ENCODE data around the gene LMTK3. TPM values are rescaled to one million over a fixed set of nuclear protein-coding genes. Genes with fewer than 3 reads are reported as not detected.

LMTK3 gene
- total and polyA plus RNA-seq, 7 donors, result 0.14 to 1.7 (median 0.65) TPM; not detected in 3

DNA sequence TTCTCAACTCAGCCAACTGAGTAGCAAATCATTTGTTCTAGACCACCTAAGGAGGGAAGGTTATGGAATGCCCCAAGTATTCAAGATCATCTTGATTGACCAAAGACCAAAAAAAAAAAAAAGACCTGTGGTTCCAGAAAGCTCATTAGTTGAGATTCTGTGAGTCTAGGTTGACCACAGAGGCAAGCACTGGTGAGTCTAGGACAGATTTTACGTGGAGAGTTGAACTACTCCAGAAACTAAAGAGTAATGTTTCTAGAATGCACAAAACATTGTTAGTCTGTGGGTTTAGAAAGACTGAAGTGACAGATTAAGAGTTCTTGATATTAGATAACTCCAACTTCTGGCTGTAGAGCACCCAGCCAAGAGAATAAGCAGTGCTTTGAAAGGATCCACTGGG, 46.4 kb downstream of the LMTK3 start:
- intact Hi-C loops (cut with DNase I), result loop anchor here (5.0 kb wide), 1 partner anchor 138 kb away; the partner anchor contains the start of gene EMP3
- Histone ChIP-seq H3K4me1 (peaks cover 0 to 12% (median 9%) of the 10 kb centered on the region in 4 donors), H3K27me3 (no peaks in the 10 kb centered on the region), H3K9me3 (no peaks in the 10 kb centered on the region), H3K4me3 (no peak overlapping the region), H3K36me3 (peaks cover 0 to under 1% (median under 1%) of the 10 kb centered on the region in 4 donors), H3K27ac (no peak overlapping the region)
- DNase-seq, result no peak
- WGBS, 2 donors, result 88 to 90% methylated on average over 1 of the region's 1 CpG
- TF ChIP-seq POLR2AphosphoS5 (IDR thresholded peaks at IDR 0.05) (no peak), EP300 (IDR thresholded peaks at IDR 0.05) (no peak), POLR2A (IDR thresholded peaks at IDR 0.05) (no peak)
- TF ChIP-seq, protein P1, sequence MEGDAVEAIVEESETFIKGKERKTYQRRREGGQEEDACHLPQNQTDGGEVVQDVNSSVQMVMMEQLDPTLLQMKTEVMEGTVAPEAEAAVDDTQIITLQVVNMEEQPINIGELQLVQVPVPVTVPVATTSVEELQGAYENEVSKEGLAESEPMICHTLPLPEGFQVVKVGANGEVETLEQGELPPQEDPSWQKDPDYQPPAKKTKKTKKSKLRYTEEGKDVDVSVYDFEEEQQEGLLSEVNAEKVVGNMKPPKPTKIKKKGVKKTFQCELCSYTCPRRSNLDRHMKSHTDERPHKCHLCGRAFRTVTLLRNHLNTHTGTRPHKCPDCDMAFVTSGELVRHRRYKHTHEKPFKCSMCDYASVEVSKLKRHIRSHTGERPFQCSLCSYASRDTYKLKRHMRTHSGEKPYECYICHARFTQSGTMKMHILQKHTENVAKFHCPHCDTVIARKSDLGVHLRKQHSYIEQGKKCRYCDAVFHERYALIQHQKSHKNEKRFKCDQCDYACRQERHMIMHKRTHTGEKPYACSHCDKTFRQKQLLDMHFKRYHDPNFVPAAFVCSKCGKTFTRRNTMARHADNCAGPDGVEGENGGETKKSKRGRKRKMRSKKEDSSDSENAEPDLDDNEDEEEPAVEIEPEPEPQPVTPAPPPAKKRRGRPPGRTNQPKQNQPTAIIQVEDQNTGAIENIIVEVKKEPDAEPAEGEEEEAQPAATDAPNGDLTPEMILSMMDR (IDR thresholded peaks at IDR 0.05), result no peak

DNA sequence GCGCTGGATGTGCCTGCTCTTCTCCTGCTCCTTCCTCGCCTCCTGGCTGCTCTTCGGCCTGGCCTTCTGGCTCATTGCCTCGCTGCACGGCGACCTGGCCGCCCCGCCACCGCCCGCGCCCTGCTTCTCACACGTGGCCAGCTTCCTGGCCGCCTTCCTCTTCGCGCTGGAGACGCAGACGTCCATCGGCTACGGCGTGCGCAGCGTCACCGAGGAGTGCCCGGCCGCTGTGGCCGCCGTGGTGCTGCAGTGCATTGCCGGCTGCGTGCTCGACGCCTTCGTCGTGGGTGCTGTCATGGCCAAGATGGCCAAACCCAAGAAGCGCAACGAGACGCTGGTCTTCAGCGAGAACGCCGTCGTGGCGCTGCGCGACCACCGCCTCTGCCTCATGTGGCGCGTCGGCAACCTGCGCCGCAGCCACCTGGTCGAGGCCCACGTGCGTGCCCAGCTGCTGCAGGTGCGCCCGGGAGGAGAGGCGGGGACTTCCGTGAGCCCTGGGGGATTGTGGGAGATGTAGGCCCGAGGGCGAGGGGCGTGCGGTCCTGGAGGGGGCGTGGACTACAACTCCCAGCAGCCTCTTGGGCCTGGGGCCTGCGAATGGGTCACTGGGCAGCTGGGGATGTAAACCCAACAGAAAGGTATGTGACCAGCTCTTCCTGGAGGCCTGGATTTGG, 49.5 kb downstream of the LMTK3 start:
- Histone ChIP-seq H3K9me3 (no peaks in the 10 kb centered on the region), H3K27ac (no peak overlapping the region), H3K4me1 (no peaks in the 10 kb centered on the region), H3K27me3 (no peaks in the 10 kb centered on the region), H3K4me3 (no peak overlapping the region), H3K36me3 (peaks cover 0 to 5% (median 0%) of the 10 kb centered on the region in 4 donors)
- intact Hi-C loops (cut with DNase I), result no loop called here
- no peak for DNase-seq
- 87 to 94% methylated on average over 62 of the region's 62 CpGs for WGBS, 2 donors
- TF ChIP-seq, protein P1 (IDR thresholded peaks at IDR 0.05), result no peak
- TF ChIP-seq POLR2AphosphoS5 (IDR thresholded peaks at IDR 0.05) (no peak), EP300 (IDR thresholded peaks at IDR 0.05) (no peak), POLR2A (IDR thresholded peaks at IDR 0.05) (no peak)

DNA sequence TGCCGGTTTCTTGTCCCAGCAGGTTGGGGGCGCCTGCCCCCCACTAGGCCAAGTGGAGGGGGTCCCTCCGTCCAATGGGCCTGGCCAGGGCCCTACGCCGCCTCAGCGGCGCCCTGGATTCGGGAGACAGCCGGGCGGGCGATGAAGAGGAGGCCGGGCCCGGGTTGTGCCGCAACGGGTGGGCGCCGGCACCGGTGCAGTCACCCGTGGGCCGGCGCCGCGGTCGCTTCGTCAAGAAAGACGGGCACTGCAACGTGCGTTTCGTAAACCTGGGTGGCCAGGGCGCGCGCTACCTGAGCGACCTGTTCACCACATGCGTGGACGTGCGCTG, 50.0 kb downstream of the LMTK3 start:
- intact Hi-C loops (cut with DNase I), result no loop called here
- no peaks in the 10 kb centered on the region for H3K9me3 ChIP-seq
- no peaks in the 10 kb centered on the region for H3K4me1 ChIP-seq
- 95 to 98% methylated on average over 36 of the region's 36 CpGs for WGBS, 2 donors
- TF ChIP-seq POLR2AphosphoS5 (IDR thresholded peaks at IDR 0.05), result no peak
- TF ChIP-seq, protein P1 (IDR thresholded peaks at IDR 0.05), result no peak
- no peak for TF ChIP-seq EP300 (IDR thresholded peaks at IDR 0.05)
- TF ChIP-seq POLR2A (IDR thresholded peaks at IDR 0.05), result no peak
- H3K4me3 ChIP-seq, result no peak overlapping the region
- peaks cover 0 to 10% (median 0%) of the 10 kb centered on the region in 4 donors for H3K36me3 ChIP-seq
- DNase-seq, result no peak
- H3K27me3 ChIP-seq, result no peaks in the 10 kb centered on the region
- H3K27ac ChIP-seq, result no peak overlapping the region

DNA sequence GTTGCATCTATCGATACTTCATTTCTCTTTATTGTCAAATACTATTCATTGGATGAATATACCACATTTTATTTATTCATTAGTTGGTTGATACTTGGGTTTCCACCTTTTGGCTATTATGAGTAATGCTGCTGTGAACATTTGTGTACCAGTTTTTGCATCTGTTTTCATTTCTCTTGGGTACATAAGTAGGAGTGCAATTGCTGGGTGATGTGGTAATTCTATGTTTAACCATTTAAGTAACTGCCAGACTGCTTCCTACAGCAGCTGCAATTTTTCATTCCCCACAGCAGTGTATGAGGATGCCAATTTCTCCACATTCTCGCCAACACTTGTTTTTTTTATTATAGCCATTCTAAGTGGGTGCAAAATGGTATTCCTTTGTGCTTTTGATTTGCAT, 53.6 kb downstream of the LMTK3 start:
- Histone ChIP-seq H3K4me3 (no peak overlapping the region), H3K36me3 (peaks cover 6 to 41% (median 11%) of the 10 kb centered on the region in 4 donors), H3K27me3 (no peaks in the 10 kb centered on the region), H3K9me3 (no peaks in the 10 kb centered on the region), H3K4me1 (no peaks in the 10 kb centered on the region), H3K27ac (no peak overlapping the region)
- TF ChIP-seq EP300 (IDR thresholded peaks at IDR 0.05) (no peak), POLR2AphosphoS5 (IDR thresholded peaks at IDR 0.05) (no peak), POLR2A (IDR thresholded peaks at IDR 0.05) (no peak)
- TF ChIP-seq, protein P1 (IDR thresholded peaks at IDR 0.05), result no peak
- intact Hi-C loops (cut with DNase I), result no loop called here
- no peak for DNase-seq
- WGBS, 2 donors, result 93 to 98% methylated on average over 2 of the region's 2 CpGs

DNA sequence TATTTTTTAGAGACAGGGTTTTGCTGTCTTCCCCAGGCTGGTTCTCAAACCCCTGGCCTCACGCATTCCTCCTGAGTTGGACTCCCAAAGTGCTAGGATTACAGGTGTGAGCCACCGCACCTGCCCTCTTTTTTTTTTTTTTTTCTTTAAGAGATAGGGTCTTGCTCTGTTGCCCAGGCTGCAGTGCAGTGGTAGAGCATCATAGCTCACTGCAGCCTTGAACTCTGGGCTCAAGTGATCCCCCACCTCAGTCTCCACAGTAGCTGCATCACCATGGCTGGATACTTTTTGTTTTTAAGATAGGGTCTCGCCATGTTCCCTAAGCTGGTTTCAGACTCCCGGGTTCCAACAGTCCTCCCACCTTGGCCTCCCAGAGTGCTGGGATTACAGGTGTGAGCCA, 54.8 kb downstream of the LMTK3 start:
- Histone ChIP-seq H3K27me3 (no peaks in the 10 kb centered on the region), H3K9me3 (no peaks in the 10 kb centered on the region), H3K27ac (no peak overlapping the region), H3K4me1 (no peaks in the 10 kb centered on the region), H3K36me3 (peaks cover 13 to 52% (median 19%) of the 10 kb centered on the region in 4 donors), H3K4me3 (no peak overlapping the region)
- WGBS, 2 donors, result 97 to 98% methylated on average over 4 of the region's 4 CpGs
- DNase-seq, result no peak
- no peak for TF ChIP-seq EP300 (IDR thresholded peaks at IDR 0.05)
- TF ChIP-seq, protein P1 (IDR thresholded peaks at IDR 0.05), result no peak
- TF ChIP-seq POLR2A (IDR thresholded peaks at IDR 0.05), result no peak
- TF ChIP-seq POLR2AphosphoS5 (IDR thresholded peaks at IDR 0.05), result no peak
- intact Hi-C loops (cut with DNase I), result no loop called here
